Immature natural killer cell (primary cell): ENCODE data around the gene CALCOCO1. TPM values are rescaled to one million over a fixed set of nuclear protein-coding genes. Genes with fewer than 3 reads are reported as not detected.
"Not testable (repeated sequence)": the region's sequence is repeated elsewhere in the genome, so short reads cannot be mapped to it uniquely, and the experiment has no call there.

ENCODE experiments used
- DNase-seq, 3 donors: peaks; one replicate each; pipeline ENCODE4 v3.0.0; 2022; ENCODE audit warnings: mixed read lengths in 1 of 3
- H3K27ac Mint-ChIP-seq, 6 donors: one replicate each; pipeline ENCODE4 v1.8.0; 2020; ENCODE audit warnings: mixed read lengths in 6 of 6, mild to moderate bottlenecking in 5 of 6, inconsistent platforms in 4 of 6, moderate library complexity in 3 of 6
- H3K27me3 Mint-ChIP-seq, 3 donors: one replicate each; pipeline ENCODE4 v1.8.0; 2020 to 2021; ENCODE audit warnings: low read depth in 3 of 3, mild to moderate bottlenecking in 3 of 3, mixed read lengths in 3 of 3, moderate library complexity in 3 of 3, inconsistent platforms in 1 of 3
- H3K36me3 Mint-ChIP-seq, 3 donors: one replicate each; pipeline ENCODE4 v1.8.0; 2020; ENCODE audit warnings: mixed read lengths in 3 of 3, inconsistent platforms in 2 of 3, mild to moderate bottlenecking in 2 of 3
- H3K4me1 Mint-ChIP-seq, 2 donors: one replicate each; pipeline ENCODE4 v1.8.0; 2020; ENCODE audit warnings: inconsistent platforms in 2 of 2, mild to moderate bottlenecking in 2 of 2, mixed read lengths in 2 of 2, moderate library complexity in 1 of 2
- H3K4me3 Mint-ChIP-seq, 5 donors: one replicate each; pipeline ENCODE4 v1.8.0; 2020; ENCODE audit warnings: mild to moderate bottlenecking in 5 of 5, mixed read lengths in 5 of 5, inconsistent platforms in 3 of 5, moderate library complexity in 3 of 5
- H3K9me3 Mint-ChIP-seq, 6 donors: one replicate each; pipeline ENCODE4 v1.8.0; 2020; ENCODE audit warnings: mild to moderate bottlenecking in 6 of 6, mixed read lengths in 6 of 6, inconsistent platforms in 4 of 6, moderate library complexity in 3 of 6
- polyA plus RNA-seq, 3 donors: library from polyadenylated mRNA; unstranded; fragments of 300-500 nt; fragmentation: Illumina TruSeq; gene quantifications; one replicate each; pipeline ENCODE4 v1.2.3, GENCODE V29; 2021

Gene CALCOCO1, protein sequence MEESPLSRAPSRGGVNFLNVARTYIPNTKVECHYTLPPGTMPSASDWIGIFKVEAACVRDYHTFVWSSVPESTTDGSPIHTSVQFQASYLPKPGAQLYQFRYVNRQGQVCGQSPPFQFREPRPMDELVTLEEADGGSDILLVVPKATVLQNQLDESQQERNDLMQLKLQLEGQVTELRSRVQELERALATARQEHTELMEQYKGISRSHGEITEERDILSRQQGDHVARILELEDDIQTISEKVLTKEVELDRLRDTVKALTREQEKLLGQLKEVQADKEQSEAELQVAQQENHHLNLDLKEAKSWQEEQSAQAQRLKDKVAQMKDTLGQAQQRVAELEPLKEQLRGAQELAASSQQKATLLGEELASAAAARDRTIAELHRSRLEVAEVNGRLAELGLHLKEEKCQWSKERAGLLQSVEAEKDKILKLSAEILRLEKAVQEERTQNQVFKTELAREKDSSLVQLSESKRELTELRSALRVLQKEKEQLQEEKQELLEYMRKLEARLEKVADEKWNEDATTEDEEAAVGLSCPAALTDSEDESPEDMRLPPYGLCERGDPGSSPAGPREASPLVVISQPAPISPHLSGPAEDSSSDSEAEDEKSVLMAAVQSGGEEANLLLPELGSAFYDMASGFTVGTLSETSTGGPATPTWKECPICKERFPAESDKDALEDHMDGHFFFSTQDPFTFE
- polyA plus RNA-seq = 100 to 1,000 TPM in 2 of 3 donors, 10 to 100 TPM in 1; 81.7 to 110 (median 100) TPM

GRCh38 chr12:53727310-53728041, at the start of gene CALCOCO1:
Gene CALCOCO1 (minus strand): TSS chr12:53727452. CDS start chr12:53725242, 2,210 bp downstream.
- peaks cover 27 to 34% of the 10 kb centered on the region in 2 donors for H3K4me1 Mint-ChIP-seq
- peak within 1 kb of the TSS; percentile 76 to 96 (median 94) for H3K27ac Mint-ChIP-seq
- peaks cover 6 to 27% (median 11%) of the 10 kb centered on the region in 3 donors for H3K36me3 Mint-ChIP-seq
- H3K4me3 Mint-ChIP-seq = peak within 1 kb of the TSS; percentile 92 to 99 (median 94)
- peaks cover 1 to 8% (median 4%) of the 10 kb centered on the region in 3 donors for H3K27me3 Mint-ChIP-seq
- H3K9me3 Mint-ChIP-seq = no peaks in the 10 kb centered on the region
- DNase-seq = peak; percentile 94 to 95 (median 95)

- Mint-ChIP-seq H3K4me1 (no peaks in the 10 kb centered on the region), H3K36me3 (no peaks in the 10 kb centered on the region), H3K27me3 (peaks cover 3 to 18% (median 8%) of the 10 kb centered on the region in 3 donors), H3K4me3 (no peak overlapping the region), H3K9me3 (peaks cover 0 to 2% (median 0%) of the 10 kb centered on the region in 6 donors), H3K27ac (no peak overlapping the region)
- DNase-seq = no peak
Measured at GRCh38 chr12:53776872-53777271, 49.6 kb upstream of the CALCOCO1 start.

DNA sequence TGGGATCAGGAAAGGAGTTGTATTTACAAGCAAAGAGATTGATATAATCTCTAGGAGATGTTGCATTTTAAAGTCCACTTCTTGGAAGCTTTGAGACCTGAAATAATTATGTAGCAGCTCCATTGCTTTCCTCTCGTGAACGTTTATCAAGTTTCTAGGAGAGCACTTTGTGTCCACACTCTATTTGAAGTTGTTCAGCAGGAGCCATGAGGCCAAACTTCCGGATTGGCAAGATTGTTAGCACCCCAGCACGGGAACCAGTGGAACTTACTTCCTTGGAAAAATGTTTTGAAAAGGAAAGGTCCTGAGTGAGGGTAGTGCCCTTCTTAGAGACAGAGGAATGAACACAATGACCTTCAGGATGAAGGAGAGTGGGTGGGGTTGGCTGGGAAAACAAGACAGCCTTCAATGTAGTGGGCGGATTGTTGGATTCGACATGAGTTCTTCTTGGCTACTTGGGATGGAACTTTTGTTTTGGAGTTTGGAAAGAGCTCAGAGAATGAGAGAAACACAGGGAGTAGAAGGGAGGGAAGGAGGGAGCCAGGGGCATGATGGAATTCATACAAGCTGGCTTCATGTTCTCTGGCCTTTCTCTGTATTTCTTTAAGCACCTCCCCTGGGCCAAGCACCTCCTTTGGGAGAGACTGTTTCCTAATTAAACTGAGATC, 48.4 kb upstream of the CALCOCO1 start:
- DNase-seq = no peak
- no peak overlapping the region for H3K27ac Mint-ChIP-seq
- peaks cover 0 to 17% (median 3%) of the 10 kb centered on the region in 3 donors for H3K27me3 Mint-ChIP-seq
- H3K36me3 Mint-ChIP-seq = no peaks in the 10 kb centered on the region
- H3K4me1 Mint-ChIP-seq = no peaks in the 10 kb centered on the region
- H3K4me3 Mint-ChIP-seq = no peak overlapping the region
- peaks cover 0 to 2% (median 0%) of the 10 kb centered on the region in 6 donors for H3K9me3 Mint-ChIP-seq

GRCh38 chr12:53770281-53770680, 43.0 kb upstream of the CALCOCO1 start:
- no peak overlapping the region for H3K27ac Mint-ChIP-seq
- no peak overlapping the region for H3K4me3 Mint-ChIP-seq
- peaks cover 0 to 4% (median 0%) of the 10 kb centered on the region in 3 donors for H3K36me3 Mint-ChIP-seq
- no peak for DNase-seq
- H3K27me3 Mint-ChIP-seq = peaks cover 5 to 31% (median 8%) of the 10 kb centered on the region in 3 donors
- H3K9me3 Mint-ChIP-seq = peaks cover 0 to 2% (median 0%) of the 10 kb centered on the region in 6 donors
- no peaks in the 10 kb centered on the region for H3K4me1 Mint-ChIP-seq

DNA sequence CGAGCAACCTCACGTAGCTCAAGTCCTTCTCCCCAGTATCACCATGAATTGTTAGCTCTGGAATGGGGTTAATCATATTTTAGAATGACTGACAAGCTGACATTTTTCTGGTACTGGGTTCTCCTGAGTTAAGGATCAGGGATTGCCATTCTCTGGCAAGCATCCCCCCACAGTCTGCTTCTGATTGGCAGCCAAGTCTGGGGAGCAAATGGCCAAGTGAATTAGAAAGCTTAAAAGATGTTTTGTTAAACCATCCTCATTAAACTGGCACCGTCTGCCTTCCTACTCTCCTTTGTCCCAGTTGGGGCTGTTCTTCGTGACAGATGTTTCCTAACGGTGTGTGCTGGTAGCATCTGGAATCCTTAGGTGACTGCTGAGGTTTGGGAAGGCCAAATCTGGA, 41.7 kb upstream of the CALCOCO1 start:
- DNase-seq = no peak
- H3K4me1 Mint-ChIP-seq = no peaks in the 10 kb centered on the region
- H3K36me3 Mint-ChIP-seq = peaks cover 0 to 4% (median 0%) of the 10 kb centered on the region in 3 donors
- H3K4me3 Mint-ChIP-seq = no peak overlapping the region
- H3K27ac Mint-ChIP-seq = no peak overlapping the region
- peaks cover 0 to 2% (median 0%) of the 10 kb centered on the region in 6 donors for H3K9me3 Mint-ChIP-seq
- peaks cover 5 to 34% (median 10%) of the 10 kb centered on the region in 3 donors for H3K27me3 Mint-ChIP-seq

DNA sequence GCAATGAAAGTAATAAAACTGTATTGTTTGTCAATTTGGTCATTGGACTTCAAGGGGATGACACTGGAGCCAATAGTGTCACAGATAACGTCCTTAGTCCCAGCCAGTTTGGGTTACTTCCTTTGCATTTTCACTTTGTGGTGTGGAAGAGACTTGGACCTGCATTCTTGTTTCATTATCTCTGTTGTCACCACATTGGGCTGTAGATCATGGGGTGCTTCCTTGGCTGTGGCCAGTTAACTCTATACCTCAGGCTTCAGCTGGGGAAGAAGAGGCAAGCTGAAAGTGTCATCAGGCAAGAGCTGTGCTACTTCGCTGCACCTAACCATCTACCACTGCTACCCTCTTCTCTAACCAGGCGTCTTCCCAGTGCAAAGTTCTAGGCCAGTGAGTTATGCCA, 39.6 kb upstream of the CALCOCO1 start:
- Mint-ChIP-seq H3K4me1 (no peaks in the 10 kb centered on the region), H3K27me3 (peaks cover 8 to 47% (median 18%) of the 10 kb centered on the region in 3 donors), H3K36me3 (peaks cover 0 to 7% (median 0%) of the 10 kb centered on the region in 3 donors), H3K9me3 (no peaks in the 10 kb centered on the region), H3K27ac (no peak overlapping the region), H3K4me3 (no peak overlapping the region)
- no peak for DNase-seq

GRCh38 chr12:53765891-53766290, 38.6 kb upstream of the CALCOCO1 start:
- no peak for DNase-seq
- Mint-ChIP-seq H3K27me3 (peaks cover 10 to 50% (median 18%) of the 10 kb centered on the region in 3 donors), H3K4me3 (no peak overlapping the region), H3K4me1 (no peaks in the 10 kb centered on the region), H3K36me3 (peaks cover 0 to 7% (median 0%) of the 10 kb centered on the region in 3 donors), H3K9me3 (no peaks in the 10 kb centered on the region), H3K27ac (no peak overlapping the region)

GRCh38 chr12:53764615-53765014, 37.4 kb upstream of the CALCOCO1 start:
- no peak for DNase-seq
- peaks cover 10 to 50% (median 24%) of the 10 kb centered on the region in 3 donors for H3K27me3 Mint-ChIP-seq
- no peak overlapping the region for H3K4me3 Mint-ChIP-seq
- H3K9me3 Mint-ChIP-seq = no peaks in the 10 kb centered on the region
- H3K36me3 Mint-ChIP-seq = peaks cover 0 to 7% (median 0%) of the 10 kb centered on the region in 3 donors
- no peak overlapping the region for H3K27ac Mint-ChIP-seq
- no peaks in the 10 kb centered on the region for H3K4me1 Mint-ChIP-seq

DNA sequence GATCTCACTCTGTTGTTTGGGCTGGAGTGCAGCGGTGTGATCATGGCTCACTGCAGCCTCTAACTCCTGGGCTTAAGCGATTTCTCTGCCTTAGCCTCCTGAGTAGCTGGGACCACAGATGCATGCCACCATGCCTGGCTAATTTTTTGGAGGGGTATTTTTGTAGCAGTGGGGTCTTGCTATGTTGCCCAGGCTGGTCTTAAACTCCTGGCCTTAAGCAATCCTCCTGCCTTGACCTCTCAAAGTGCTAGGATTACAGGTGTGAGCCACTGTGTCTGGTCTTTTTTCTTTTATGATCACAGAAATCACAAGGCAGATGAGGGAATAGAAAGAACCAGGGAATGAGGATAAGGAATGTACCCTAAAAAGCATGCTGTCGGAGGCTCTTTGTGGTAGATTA, 35.5 kb upstream of the CALCOCO1 start:
- not testable (repeated sequence) for H3K4me1 Mint-ChIP-seq, DNase-seq, H3K27ac Mint-ChIP-seq, H3K36me3 Mint-ChIP-seq, H3K4me3 Mint-ChIP-seq, H3K9me3 Mint-ChIP-seq
- peaks cover 9 to 47% (median 30%) of the 10 kb centered on the region in 3 donors for H3K27me3 Mint-ChIP-seq

DNA sequence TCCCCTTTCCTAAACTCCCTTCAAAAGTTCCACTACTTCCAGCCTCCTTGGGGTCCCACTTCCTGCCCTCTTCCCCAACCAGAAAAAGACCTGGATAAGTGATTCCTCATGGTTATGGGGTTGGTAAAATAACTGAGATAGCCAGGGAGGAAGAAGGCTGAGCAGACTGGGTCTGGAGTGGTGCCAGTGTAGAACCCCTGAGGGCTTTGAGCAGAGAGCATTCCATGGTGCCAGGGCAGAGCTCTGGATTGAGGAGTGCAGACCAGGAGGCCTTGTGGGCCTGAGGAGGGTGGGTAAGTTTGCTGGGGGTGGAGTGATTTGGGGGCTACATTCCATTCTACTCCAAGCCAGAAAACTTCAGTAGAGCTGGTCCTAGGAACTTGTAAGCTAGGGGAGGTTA, 34.1 kb upstream of the CALCOCO1 start:
- no peak overlapping the region for H3K27ac Mint-ChIP-seq
- no peak for DNase-seq
- peaks cover 0 to 4% (median 0%) of the 10 kb centered on the region in 3 donors for H3K36me3 Mint-ChIP-seq
- peaks cover 11 to 41% (median 30%) of the 10 kb centered on the region in 3 donors for H3K27me3 Mint-ChIP-seq
- H3K4me3 Mint-ChIP-seq = no peak overlapping the region
- H3K9me3 Mint-ChIP-seq = no peaks in the 10 kb centered on the region
- peaks cover 0 to 8% of the 10 kb centered on the region in 2 donors for H3K4me1 Mint-ChIP-seq

GRCh38 chr12:53759261-53759660, 32.0 kb upstream of the CALCOCO1 start:
- DNase-seq = no peak
- Mint-ChIP-seq H3K27ac (no peak overlapping the region), H3K27me3 (peaks cover 11 to 29% (median 24%) of the 10 kb centered on the region in 3 donors), H3K9me3 (no peaks in the 10 kb centered on the region), H3K4me1 (peaks cover 0 to 13% of the 10 kb centered on the region in 2 donors), H3K4me3 (no peak overlapping the region), H3K36me3 (peaks cover 0 to 4% (median 0%) of the 10 kb centered on the region in 3 donors)

GRCh38 chr12:53758730-53759103, 31.5 kb upstream of the CALCOCO1 start:
- Mint-ChIP-seq H3K4me1 (peaks cover 0 to 13% of the 10 kb centered on the region in 2 donors), H3K27me3 (peaks cover 11 to 29% (median 23%) of the 10 kb centered on the region in 3 donors), H3K9me3 (no peaks in the 10 kb centered on the region), H3K27ac (no peak overlapping the region), H3K4me3 (no peak overlapping the region), H3K36me3 (peaks cover 0 to 4% (median 0%) of the 10 kb centered on the region in 3 donors)
- no peak for DNase-seq
